GM23338 (cell line): ENCODE measurements around the gene RAB11FIP4. TPM values are rescaled to one million over a fixed set of nuclear protein-coding genes. Genes with fewer than 3 reads are reported as not detected.

Experiments
- ATAC-seq: fragments of 200-7000 bp; cut with Tn5 transposase; 3 replicates; pipeline ENCODE4 v1.9.1; 2020
- DNase-seq: peaks from one replicate; pipeline ENCODE4 v3.0.0-alpha.2; 2015; ENCODE audit warnings: low spot score
- H2AFZ ChIP-seq: fragments of 200-600 bp; sonication (generic); 2 replicates; pipeline ENCODE4 v1.8.0; 2016; ENCODE audit warnings: antibody characterized with exemption, mild to moderate bottlenecking, moderate library complexity
- H3F3A ChIP-seq: fragments of 200-600 bp; sonication (generic); replicated peaks from 2 replicates; pipeline ENCODE4 v1.8.0; 2017; ENCODE audit warnings: antibody characterized with exemption, mixed run types, low read depth
- H3K27ac ChIP-seq: fragments of 200-600 bp; sonication (generic); 2 replicates; pipeline ENCODE4 v1.6.1; 2016; ENCODE audit warnings: low read depth
- H3K27me3 ChIP-seq: fragments of 200-600 bp; sonication (generic); 2 replicates; pipeline ENCODE4 v1.8.0; 2016; ENCODE audit warnings: mild to moderate bottlenecking, mixed run types, moderate library complexity; ENCODE audit not compliant: insufficient read depth
- H3K36me3 ChIP-seq: fragments of 200-600 bp; sonication (generic); 2 replicates; pipeline ENCODE4 v1.8.0; 2016; ENCODE audit warnings: mild to moderate bottlenecking; ENCODE audit not compliant: insufficient read depth
- H3K4me1 ChIP-seq: fragments of 200-600 bp; sonication (generic); 2 replicates; pipeline ENCODE4 v1.8.0; 2016; ENCODE audit warnings: mild to moderate bottlenecking, moderate library complexity; ENCODE audit not compliant: insufficient read depth
- H3K4me2 ChIP-seq: fragments of 200-600 bp; sonication (generic); 2 replicates; pipeline ENCODE4 v1.7.1; 2017; ENCODE audit warnings: mixed run types
- H3K4me3 ChIP-seq: fragments of 200-600 bp; sonication (generic); 2 replicates; pipeline ENCODE4 v1.6.1; 2016; ENCODE audit warnings: mixed run types
- H3K79me2 ChIP-seq: fragments of 200-600 bp; sonication (generic); replicated peaks from 2 replicates; pipeline ENCODE4 v1.8.0; 2017; ENCODE audit warnings: mild to moderate bottlenecking; ENCODE audit not compliant: insufficient read depth
- H3K9me2 ChIP-seq: fragments of 200-600 bp; sonication (generic); 2 replicates; pipeline ENCODE4 v1.8.0; 2017; ENCODE audit not compliant: insufficient read depth
- H4K20me1 ChIP-seq: fragments of 200-600 bp; sonication (generic); replicated peaks from 2 replicates; pipeline ENCODE4 v1.8.0; 2017; ENCODE audit warnings: mild to moderate bottlenecking; ENCODE audit not compliant: insufficient read depth
- H3K27ac Mint-ChIP-seq: 2 replicates; pipeline ENCODE4 v1.8.0; 2020; ENCODE audit warnings: inconsistent platforms, mild to moderate bottlenecking, moderate library complexity, mixed read lengths
- H3K27me3 Mint-ChIP-seq: 3 replicates; pipeline ENCODE4 v1.8.0; 2022; ENCODE audit warnings: low read depth, mild to moderate bottlenecking, moderate library complexity, mixed read lengths, inconsistent platforms; ENCODE audit not compliant: insufficient read depth, poor library complexity
- H3K36me3 Mint-ChIP-seq: 3 replicates; pipeline ENCODE4 v1.8.0; 2021; ENCODE audit warnings: low read depth, mild to moderate bottlenecking, inconsistent platforms, moderate library complexity, mixed read lengths
- H3K4me1 Mint-ChIP-seq: 3 replicates; pipeline ENCODE4 v1.8.0; 2020; ENCODE audit warnings: mild to moderate bottlenecking, inconsistent platforms, mixed read lengths
- H3K4me3 Mint-ChIP-seq: 3 replicates; pipeline ENCODE4 v1.8.0; 2021; ENCODE audit warnings: moderate library complexity, mild to moderate bottlenecking, inconsistent platforms, mixed read lengths
- H3K9me3 Mint-ChIP-seq: 3 replicates; pipeline ENCODE4 v1.8.0; 2020; ENCODE audit warnings: moderate library complexity, mild to moderate bottlenecking, inconsistent platforms, mixed read lengths
- CREB1 ChIP-seq: fragments of 250-450 bp; sonication (Bioruptor Pico); IDR thresholded peaks from 2 replicates; pipeline ENCODE4 v1.5.0; 2020; ENCODE audit warnings: low read depth, mild to moderate bottlenecking, moderate library complexity
- NANOG ChIP-seq: IDR thresholded peaks from 2 replicates; pipeline ENCODE4 v1.6.1; 2016; ENCODE audit warnings: antibody characterized with exemption, borderline replicate concordance
- STAT1 ChIP-seq: IDR thresholded peaks from one replicate; pipeline ENCODE4 v1.6.1; 2016; ENCODE audit warnings: antibody characterized with exemption; ENCODE audit not compliant: unreplicated experiment
- ZNF114 ChIP-seq: fragments of 250-450 bp; sonication (Bioruptor Pico); IDR thresholded peaks from 2 replicates; pipeline ENCODE4 v1.5.0; 2020; ENCODE audit warnings: mild to moderate bottlenecking, moderate library complexity
- polyA plus RNA-seq: library from polyadenylated mRNA; unstranded; fragments of >200 nt; fragmentation: Nextera tagmentation; extraction: Ambion mirVana; gene quantifications from 2 replicates; pipeline ENCODE4 v1.2.1, GENCODE V29; 2016
- total RNA-seq: library from RNA; depleted of rRNA; stranded (reverse); fragments of >200 nt; shearing (Covaris generic); gene quantifications from 2 replicates; pipeline ENCODE4 v1.2.3, GENCODE V29; 2014
- TF ChIP-seq, protein P1 (sequence below): fragments of 250-450 bp; sonication (Bioruptor Pico); IDR thresholded peaks from 2 replicates; pipeline ENCODE4 v1.5.0; 2020; ENCODE audit warnings: mild to moderate bottlenecking, moderate library complexity
- TF ChIP-seq, protein P2 (sequence below), 2 experiments: fragments of 200-600 bp in 1 of 2; sonication (generic) in 1 of 2; conservative IDR thresholded peaks; 2 replicates each; pipeline versions ENCODE4 v1.5.1 to v1.6.1; 2016 to 2017; ENCODE audit warnings: antibody characterized with exemption in 2 of 2, low read depth in 2 of 2, mild to moderate bottlenecking in 2 of 2, moderate library complexity in 1 of 2
- TF ChIP-seq, protein P3 (sequence below): IDR thresholded peaks from one replicate; pipeline ENCODE4 v1.6.1; 2018; ENCODE audit warnings: antibody characterized with exemption; ENCODE audit not compliant: unreplicated experiment
- TF ChIP-seq, protein P4 (sequence below): IDR thresholded peaks from 2 replicates; pipeline ENCODE4 v1.6.1; 2016; ENCODE audit warnings: antibody characterized with exemption

Gene RAB11FIP4
- total and polyA plus RNA-seq, 2 experiments from 2014 or later: 26.0 to 65.6 TPM

DNA sequence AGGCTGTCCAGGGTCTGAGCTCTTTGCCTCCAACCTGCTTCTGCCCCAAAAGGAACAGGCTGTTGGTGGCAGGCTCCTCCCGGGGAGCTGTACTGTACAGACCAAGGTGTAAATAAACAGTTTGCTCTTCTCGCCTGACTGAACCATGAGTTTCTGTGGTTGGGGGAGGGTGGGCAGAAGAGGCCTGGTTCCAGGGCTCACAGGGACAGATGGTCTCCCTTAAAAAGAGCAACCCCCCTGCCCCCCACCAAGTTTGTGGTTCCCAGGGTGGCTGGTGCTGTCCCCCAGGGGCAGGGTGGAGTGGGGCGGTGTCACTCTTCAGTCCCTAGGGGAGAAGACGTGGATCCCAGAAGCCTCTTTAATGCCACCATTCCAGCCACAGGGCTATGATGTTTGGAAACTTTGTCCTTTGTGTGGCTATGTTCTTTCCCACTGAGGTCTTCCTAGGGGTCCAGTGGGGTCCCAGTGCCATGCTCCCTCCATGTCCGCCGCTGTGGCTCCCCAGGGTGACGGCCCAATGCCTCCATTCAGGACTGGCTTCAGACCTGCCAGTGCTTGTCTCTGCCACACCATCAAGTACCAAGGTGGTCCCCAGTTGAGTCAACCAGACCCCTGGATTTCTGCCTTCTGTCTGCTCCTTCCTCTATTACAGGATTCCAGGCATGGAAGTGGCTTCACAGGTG, 146.7 kb downstream of the RAB11FIP4 start (continued):
- TF ChIP-seq, protein P1, sequence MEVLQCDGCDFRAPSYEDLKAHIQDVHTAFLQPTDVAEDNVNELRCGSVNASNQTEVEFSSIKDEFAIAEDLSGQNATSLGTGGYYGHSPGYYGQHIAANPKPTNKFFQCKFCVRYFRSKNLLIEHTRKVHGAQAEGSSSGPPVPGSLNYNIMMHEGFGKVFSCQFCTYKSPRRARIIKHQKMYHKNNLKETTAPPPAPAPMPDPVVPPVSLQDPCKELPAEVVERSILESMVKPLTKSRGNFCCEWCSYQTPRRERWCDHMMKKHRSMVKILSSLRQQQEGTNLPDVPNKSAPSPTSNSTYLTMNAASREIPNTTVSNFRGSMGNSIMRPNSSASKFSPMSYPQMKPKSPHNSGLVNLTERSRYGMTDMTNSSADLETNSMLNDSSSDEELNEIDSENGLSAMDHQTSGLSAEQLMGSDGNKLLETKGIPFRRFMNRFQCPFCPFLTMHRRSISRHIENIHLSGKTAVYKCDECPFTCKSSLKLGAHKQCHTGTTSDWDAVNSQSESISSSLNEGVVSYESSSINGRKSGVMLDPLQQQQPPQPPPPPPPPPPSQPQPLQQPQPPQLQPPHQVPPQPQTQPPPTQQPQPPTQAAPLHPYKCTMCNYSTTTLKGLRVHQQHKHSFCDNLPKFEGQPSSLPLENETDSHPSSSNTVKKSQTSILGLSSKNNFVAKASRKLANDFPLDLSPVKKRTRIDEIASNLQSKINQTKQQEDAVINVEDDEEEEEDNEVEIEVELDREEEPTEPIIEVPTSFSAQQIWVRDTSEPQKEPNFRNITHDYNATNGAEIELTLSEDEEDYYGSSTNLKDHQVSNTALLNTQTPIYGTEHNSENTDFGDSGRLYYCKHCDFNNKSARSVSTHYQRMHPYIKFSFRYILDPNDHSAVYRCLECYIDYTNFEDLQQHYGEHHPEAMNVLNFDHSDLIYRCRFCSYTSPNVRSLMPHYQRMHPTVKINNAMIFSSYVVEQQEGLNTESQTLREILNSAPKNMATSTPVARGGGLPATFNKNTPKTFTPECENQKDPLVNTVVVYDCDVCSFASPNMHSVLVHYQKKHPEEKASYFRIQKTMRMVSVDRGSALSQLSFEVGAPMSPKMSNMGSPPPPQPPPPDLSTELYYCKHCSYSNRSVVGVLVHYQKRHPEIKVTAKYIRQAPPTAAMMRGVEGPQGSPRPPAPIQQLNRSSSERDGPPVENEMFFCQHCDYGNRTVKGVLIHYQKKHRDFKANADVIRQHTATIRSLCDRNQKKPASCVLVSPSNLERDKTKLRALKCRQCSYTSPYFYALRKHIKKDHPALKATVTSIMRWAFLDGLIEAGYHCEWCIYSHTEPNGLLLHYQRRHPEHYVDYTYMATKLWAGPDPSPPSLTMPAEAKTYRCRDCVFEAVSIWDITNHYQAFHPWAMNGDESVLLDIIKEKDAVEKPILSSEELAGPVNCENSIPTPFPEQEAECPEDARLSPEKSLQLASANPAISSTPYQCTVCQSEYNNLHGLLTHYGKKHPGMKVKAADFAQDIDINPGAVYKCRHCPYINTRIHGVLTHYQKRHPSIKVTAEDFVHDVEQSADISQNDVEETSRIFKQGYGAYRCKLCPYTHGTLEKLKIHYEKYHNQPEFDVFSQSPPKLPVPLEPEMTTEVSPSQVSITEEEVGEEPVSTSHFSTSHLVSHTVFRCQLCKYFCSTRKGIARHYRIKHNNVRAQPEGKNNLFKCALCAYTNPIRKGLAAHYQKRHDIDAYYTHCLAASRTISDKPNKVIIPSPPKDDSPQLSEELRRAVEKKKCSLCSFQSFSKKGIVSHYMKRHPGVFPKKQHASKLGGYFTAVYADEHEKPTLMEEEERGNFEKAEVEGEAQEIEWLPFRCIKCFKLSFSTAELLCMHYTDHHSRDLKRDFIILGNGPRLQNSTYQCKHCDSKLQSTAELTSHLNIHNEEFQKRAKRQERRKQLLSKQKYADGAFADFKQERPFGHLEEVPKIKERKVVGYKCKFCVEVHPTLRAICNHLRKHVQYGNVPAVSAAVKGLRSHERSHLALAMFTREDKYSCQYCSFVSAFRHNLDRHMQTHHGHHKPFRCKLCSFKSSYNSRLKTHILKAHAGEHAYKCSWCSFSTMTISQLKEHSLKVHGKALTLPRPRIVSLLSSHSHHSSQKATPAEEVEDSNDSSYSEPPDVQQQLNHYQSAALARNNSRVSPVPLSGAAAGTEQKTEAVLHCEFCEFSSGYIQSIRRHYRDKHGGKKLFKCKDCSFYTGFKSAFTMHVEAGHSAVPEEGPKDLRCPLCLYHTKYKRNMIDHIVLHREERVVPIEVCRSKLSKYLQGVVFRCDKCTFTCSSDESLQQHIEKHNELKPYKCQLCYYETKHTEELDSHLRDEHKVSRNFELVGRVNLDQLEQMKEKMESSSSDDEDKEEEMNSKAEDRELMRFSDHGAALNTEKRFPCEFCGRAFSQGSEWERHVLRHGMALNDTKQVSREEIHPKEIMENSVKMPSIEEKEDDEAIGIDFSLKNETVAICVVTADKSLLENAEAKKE: no peak
- TF ChIP-seq, protein P2, sequence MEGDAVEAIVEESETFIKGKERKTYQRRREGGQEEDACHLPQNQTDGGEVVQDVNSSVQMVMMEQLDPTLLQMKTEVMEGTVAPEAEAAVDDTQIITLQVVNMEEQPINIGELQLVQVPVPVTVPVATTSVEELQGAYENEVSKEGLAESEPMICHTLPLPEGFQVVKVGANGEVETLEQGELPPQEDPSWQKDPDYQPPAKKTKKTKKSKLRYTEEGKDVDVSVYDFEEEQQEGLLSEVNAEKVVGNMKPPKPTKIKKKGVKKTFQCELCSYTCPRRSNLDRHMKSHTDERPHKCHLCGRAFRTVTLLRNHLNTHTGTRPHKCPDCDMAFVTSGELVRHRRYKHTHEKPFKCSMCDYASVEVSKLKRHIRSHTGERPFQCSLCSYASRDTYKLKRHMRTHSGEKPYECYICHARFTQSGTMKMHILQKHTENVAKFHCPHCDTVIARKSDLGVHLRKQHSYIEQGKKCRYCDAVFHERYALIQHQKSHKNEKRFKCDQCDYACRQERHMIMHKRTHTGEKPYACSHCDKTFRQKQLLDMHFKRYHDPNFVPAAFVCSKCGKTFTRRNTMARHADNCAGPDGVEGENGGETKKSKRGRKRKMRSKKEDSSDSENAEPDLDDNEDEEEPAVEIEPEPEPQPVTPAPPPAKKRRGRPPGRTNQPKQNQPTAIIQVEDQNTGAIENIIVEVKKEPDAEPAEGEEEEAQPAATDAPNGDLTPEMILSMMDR (conservative IDR thresholded peaks at IDR 0.05; ENCODE audit: low read depth in 2 of 2): no peak
- TF ChIP-seq STAT1: no peak

DNA sequence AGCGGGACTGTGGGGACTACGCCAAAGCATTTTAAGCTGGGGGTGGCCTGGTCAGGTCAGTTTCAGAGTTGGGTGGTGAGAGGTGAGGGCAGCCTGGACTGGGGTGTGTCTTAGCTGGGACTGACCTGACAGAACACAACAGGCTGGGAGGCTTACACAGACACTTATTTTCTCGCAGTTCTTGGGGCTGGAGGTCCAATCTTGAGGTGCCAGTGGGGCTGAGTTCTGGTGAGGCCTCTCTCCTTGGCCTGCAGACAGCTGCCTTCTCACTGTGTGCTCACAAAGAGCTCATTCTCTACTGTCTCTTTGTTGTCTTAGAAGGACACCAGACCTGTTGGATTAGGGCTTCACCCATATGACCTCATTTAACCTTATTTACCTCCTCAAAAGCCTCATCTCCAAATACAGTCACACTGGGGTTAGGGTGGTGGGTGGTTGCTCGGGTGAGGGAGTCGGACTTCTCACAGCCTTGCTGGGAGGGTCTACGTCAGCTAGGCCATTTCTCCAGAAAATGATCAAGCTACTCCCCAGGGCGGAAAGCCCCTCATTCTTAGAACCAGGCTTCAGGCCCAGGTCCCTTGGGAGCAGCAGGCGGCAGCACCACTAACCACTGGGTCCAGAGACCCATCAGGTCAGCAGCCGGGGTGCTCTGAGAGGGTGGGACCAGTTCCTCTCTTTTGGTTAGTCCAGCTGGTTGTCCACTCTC, 149.3 kb downstream of the RAB11FIP4 start:
- DNase-seq (no peak), ATAC-seq (no peak)
- Mint-ChIP-seq H3K4me3 (no peak overlapping the region), H3K9me3 (no peaks in the 10 kb centered on the region), H3K4me1 (no peaks in the 10 kb centered on the region; the same call in 1 of the 3 replicates), H3K27ac (no peak overlapping the region), H3K36me3 (peaks cover 3% of the 10 kb centered on the region; the same call in 2 of the 3 replicates), H3K27me3 (peaks cover 2% of the 10 kb centered on the region)
- Histone ChIP-seq H3K4me1 (no peaks in the 10 kb centered on the region), H3F3A (no peaks in the 10 kb centered on the region), H2AFZ (no peak overlapping the region), H3K36me3 (no peaks in the 10 kb centered on the region), H3K4me3 (no peak overlapping the region), H3K79me2 (no peaks in the 10 kb centered on the region), H3K27me3 (no peaks in the 10 kb centered on the region), H3K27ac (no peak overlapping the region), H3K4me2 (no peak overlapping the region), H4K20me1 (no peaks in the 10 kb centered on the region), H3K9me2 (no peaks in the 10 kb centered on the region)
- TF ChIP-seq, protein P3, sequence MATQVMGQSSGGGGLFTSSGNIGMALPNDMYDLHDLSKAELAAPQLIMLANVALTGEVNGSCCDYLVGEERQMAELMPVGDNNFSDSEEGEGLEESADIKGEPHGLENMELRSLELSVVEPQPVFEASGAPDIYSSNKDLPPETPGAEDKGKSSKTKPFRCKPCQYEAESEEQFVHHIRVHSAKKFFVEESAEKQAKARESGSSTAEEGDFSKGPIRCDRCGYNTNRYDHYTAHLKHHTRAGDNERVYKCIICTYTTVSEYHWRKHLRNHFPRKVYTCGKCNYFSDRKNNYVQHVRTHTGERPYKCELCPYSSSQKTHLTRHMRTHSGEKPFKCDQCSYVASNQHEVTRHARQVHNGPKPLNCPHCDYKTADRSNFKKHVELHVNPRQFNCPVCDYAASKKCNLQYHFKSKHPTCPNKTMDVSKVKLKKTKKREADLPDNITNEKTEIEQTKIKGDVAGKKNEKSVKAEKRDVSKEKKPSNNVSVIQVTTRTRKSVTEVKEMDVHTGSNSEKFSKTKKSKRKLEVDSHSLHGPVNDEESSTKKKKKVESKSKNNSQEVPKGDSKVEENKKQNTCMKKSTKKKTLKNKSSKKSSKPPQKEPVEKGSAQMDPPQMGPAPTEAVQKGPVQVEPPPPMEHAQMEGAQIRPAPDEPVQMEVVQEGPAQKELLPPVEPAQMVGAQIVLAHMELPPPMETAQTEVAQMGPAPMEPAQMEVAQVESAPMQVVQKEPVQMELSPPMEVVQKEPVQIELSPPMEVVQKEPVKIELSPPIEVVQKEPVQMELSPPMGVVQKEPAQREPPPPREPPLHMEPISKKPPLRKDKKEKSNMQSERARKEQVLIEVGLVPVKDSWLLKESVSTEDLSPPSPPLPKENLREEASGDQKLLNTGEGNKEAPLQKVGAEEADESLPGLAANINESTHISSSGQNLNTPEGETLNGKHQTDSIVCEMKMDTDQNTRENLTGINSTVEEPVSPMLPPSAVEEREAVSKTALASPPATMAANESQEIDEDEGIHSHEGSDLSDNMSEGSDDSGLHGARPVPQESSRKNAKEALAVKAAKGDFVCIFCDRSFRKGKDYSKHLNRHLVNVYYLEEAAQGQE: no peak
- TF ChIP-seq, protein P4, sequence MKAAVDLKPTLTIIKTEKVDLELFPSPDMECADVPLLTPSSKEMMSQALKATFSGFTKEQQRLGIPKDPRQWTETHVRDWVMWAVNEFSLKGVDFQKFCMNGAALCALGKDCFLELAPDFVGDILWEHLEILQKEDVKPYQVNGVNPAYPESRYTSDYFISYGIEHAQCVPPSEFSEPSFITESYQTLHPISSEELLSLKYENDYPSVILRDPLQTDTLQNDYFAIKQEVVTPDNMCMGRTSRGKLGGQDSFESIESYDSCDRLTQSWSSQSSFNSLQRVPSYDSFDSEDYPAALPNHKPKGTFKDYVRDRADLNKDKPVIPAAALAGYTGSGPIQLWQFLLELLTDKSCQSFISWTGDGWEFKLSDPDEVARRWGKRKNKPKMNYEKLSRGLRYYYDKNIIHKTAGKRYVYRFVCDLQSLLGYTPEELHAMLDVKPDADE: no peak
- TF ChIP-seq NANOG: no peak
- no peak for TF ChIP-seq ZNF114 (CRISPR knock-in tag)
- TF ChIP-seq CREB1 (CRISPR knock-in tag): no peak
